Right renal pelvis (tissue), 4 donors: ENCODE results near the gene NKG7. TPM values are rescaled to one million over a fixed set of nuclear protein-coding genes. Genes with fewer than 3 reads are reported as not detected.

Experiments used
- DNase-seq, 4 donors: peaks; one replicate each; pipeline ENCODE4 v3.0.0-alpha.2; 2013; ENCODE audit warnings: low read depth in 4 of 4, low spot score in 3 of 4, missing footprints in 1 of 4
- polyA plus RNA-seq, 4 donors: library from polyadenylated mRNA; unstranded; fragments of 120-200 nt; gene quantifications; one replicate each; pipeline ENCODE4 v1.2.1, GENCODE V29; 2013; ENCODE audit not compliant: insufficient read length in 4 of 4

Gene NKG7
- polyA plus RNA-seq, 4 donors: 1.0 to 1.7 (median 1.5) TPM

DNA sequence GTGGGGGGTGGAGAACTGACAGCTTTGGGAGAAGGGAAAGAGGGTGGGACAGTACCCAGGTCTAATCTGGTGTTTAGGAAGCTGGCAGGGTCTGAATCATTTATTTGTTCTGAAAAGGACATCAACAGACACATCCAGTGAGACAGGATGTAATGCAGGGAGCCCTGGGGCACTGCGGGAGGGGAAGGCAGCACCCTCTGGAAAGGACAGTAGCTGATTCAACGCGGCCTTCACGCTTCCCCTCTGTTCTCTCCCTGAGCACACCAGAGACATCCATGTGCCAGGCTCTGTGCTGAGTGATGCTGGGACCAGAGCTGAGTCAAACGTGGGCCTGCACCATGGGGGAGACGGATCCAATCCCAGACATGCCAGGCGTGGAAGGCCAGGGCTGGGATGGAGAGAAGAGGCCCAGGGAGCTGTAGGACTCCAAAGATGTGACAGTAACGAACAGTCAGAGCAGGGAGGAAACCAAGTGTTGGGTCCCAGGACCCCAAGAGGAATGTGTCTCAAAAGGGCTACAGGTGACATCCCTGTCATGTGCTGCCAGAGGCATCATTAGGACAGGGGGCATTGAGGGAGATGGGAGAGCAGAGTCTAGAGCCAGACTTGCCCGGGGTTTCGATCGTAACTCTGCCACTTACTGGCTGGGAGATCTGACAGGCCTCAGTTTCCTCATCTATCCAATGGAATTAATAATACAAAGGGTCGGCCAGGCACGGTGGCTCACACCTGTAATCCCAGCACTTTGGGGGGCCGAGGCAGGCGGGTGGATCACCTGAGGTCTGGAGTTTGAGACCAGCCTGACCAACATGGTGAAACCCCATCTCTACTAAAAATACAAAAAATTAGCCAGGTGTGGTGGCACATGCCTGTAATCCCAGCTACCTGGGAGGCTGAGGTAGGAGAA is 8.0 kb downstream of the NKG7 start:
- DNase-seq: no peak

DNA sequence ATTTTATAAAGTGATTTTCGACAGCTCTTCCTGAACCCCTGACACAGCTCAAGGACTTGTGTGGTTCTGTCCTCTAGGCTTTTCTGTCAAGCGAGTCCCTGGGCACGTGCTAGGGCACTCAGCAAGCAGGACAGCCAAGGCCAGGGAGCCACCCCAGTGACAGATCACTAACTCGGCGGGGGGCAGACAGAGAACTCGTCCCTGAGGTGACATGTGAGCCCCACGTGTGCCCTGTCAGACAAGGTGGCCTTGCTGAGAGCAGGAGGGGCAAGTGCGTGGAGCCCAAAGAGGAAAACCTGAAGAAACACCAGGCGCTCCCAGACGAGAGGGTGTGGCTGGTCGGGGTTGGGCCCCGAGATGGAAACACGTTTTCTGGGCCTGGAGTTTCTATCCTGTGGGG is 11.2 kb downstream of the NKG7 start:
- no peak for DNase-seq

DNA sequence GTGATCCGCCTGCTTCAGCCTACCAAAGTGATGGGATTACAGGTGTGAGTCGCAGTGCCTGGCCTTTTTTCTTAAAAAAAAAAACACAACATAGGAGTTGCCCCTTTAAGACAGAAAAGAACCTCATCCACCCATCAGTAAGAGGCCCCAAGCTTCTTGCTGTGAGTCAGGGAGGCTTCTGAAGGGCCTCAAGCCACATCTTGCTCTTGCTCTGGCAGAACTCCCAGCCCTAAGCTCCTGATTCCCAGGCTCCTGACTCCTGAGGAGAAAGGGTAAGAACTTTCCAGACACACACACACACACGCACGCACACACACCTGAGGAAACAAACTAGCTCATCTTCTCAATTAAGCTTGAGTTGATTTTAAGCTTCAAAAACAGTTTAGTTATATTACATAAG is 13.2 kb downstream of the NKG7 start:
- no peak for DNase-seq

DNA sequence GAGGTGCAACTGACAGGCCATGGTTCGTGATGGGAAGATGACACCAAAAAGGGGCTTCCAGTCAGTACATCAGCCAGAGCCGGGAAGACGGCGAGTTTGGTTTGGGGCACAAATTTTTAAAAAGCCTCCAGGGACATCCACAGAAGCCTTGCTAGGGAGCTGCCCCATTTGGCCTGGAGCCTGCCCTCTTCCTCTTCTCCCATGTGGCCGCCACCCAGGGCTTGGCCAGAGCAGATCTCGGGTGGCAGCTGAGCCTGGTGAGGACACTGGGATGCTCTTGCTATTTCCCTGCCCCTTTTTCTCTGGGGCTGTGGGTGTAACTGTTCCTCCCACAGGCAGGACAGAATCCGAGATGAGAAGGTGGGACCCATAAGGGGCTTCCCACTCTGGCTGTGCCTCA is 14.5 kb downstream of the NKG7 start:
- DNase-seq: no peak

DNA sequence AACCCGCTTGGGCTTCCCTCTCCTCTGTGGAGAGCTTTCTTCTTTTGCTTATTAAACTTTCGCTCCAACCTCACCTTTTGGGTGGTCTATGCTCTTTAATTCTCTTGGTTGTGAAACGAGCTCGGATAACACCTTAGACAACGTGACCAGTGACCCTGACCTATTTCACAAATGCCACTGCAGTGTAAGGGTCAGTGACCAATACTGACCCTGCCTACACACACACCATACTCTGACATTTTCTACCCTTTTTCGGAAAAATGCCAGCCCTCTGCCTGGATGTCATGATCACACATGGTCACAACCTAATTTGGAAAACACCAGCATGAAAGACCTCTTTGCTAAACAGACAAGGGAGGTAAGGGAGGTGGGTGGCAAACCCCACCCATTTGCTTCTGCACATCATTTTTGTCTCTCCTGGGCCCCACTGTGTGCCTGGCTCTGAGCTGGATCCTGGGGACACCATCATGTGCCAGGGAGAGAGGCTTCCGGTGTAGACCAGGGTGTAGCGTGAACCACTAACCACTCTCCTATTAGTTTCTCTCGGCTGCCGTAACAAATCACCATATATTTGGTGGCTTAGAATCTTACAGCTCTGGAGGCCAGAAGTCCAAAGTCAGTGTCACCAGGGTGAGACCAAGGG is 16.2 kb downstream of the NKG7 start:
- no peak for DNase-seq

DNA sequence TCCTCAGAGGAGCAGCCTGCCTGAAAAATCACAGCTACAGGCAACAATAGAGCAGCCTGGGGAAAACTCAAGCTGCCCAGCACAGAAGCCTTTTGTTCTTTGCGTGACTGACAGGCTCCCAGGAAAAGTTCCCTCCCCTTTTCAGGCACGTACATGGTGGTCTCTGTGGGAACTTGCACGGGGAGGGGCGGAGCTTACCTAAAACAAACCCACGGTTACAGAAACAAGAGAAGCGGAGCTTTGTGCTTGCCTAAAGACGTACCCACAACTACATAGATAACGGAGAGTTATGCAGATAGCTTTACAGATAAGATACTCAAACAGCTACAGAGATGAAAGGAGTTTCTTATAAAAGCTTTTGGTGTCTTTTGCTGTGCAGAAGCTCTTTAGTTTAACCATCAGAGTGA is 17.7 kb downstream of the NKG7 start:
- DNase-seq: peak in 1 of 4 donors; percentile 37

DNA sequence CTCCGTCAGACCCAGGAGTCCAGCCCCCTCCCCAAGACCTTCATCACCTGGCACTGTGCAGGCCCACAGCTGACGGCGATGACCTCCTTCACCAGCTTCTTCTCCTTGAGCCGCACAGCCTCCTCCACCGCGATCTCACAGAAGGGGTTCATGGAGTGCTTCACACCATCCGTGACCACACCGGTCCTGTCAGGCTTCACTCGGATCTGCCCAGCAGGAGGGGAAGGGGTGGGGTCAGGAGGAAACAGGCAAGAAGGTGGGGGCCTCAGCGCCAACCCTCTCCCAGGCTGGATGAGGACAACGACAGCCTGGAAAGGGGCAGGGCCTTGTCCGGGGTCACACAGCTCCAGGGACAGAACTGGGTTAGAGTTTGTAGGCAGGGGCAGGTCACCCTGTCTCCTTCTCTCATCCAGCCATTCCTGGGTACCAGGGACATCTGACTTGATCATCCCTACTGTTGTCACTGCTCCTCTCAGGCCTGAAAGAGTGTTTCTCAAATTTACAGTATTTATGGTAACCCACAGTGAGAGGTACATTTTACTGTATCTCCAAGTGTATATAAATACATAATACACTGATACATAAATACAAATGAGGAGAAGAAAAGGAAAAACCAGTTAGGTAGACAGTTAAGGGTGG is 18.2 kb downstream of the NKG7 start:
- no peak for DNase-seq

DNA sequence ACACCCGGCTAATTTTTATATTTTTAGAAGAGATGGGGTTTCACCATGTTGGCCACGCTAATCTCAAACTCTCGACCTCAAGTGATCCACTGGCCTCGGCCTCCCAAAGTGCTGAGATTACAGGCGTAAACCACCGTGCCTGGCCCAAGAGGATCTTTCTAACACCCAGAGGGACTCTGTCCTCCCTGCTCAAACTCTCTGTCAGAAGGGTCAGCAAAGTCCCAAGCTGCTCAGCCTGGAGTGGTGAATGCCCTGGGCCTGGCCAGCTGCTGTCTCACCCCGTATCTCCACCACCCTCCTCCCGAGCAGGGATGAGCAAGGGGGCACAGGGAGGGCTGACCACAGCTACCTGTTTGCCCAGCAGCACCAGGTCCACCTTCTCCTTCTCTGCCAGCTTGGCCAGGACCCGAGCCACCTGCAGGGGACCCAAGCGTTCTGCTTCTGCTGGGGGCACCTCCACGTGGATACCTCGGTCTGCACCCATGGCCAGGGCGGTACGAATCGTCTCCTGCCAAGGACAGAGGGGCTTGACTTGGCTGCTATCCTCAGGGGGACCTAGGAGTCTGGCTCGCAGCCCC is 19.6 kb downstream of the NKG7 start:
- no peak for DNase-seq

DNA sequence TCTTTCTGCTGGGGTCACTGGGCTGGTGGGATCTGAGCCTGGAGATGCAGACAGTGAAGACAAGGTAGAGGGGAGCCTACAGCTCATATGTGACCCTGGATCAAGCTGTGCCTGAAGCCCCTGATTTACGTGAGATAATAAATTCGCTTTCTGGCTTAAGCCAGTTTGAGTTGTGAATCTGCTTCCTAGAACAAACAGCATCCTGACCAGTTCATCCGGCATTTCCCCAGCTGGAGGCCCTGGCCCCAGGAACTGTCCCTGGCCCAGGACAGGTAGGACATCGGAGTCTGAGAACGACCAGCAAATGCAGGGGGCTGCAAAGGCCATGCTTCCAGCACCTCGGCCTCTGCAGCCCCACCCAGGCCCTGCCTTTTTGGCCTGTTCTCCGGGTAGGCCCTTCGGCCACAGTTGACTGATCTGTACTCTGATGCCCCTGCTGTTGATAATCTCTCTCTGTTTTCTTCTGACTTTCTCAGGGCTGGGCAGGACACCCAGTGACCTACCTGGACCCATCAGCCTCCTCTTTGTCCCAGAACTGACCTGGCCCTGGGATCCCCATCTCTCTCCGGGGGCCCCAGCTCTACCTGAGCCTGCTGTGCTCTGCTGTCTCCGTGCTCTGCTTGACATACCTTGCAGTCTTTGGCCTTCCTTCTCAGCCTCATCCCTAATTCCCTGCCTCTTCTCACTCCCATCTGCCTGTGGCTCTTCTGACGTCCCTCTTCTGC is 21.0 kb downstream of the NKG7 start:
- no peak for DNase-seq

DNA sequence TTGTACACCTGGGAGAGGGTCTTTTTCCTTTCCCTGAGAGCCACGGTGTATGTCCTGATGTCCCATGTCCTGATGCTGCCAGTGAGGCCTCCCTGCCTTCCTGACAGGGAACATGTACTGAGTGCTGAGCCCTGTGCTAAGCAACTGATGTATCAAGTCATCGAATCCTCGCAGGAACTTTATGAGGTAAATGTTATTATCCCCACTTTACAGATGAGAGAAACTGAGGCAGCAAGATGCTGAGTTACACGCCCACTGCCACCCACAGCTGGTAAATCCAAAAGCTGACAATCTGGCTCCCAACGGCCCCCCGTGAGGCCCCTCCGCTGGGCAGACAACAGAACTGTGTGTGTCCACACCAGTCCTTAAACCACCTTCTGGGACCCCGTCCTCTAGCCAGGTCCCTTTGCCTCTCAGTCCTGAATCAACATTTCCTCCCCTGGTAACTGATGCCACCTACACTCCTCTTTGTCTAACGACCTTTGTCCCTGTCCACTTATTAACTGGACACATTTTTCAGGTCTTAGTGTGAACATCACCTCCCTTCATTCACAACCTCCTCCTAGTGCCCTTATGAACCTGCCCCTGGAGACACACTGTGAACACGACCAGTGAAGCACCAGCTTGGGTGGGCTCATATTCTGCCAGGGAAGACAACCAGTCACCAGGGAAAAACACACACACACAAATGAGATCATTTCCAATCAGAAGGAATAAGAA is 25.1 kb downstream of the NKG7 start:
- no peak for DNase-seq

DNA sequence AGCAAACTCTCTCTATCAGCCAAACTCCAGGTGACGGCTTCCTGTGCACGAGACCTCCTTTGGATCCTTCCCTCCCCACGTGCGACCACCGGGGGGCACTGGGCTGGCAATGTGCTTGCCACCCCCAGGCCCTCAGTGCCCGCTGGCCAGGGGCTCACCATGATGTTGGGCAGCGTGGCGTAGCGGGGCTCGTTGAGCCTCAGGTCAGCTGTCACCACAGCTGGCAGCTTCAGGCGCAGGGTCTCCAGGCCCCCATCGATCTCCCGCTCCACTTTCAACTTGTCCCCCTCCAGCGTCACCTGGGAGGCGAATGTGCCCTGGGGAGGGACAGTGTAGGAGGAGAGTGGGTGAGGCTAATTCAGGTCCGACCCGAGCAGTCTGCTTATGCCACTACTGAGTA is 25.7 kb downstream of the NKG7 start:
- no peak for DNase-seq

DNA sequence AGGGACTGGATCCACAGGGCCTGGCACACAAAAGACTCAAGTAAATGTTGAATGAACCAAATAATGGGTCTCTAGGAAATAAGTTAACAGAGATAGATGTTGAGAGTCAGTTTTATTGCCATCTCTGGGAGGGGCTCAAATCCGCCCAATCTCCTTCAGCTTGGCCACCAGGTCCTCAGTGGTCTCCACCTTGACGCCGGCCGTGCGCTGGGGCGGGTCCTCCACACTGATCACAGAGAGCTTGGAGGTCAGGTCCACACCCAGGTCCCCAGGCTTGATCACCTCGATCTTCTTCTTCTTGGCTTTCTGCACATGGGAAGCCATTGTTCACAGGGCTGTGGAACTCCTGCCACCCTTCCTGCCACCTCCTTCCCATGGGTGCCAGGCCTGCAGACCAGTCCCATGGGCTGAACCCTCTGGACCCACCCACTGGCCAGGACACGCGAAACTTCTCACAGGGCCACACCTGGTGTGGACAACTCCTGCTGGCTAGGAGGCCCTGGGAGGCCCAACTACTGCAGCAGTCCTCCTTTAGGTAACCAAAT is 27.3 kb downstream of the NKG7 start:
- no peak for DNase-seq

DNA sequence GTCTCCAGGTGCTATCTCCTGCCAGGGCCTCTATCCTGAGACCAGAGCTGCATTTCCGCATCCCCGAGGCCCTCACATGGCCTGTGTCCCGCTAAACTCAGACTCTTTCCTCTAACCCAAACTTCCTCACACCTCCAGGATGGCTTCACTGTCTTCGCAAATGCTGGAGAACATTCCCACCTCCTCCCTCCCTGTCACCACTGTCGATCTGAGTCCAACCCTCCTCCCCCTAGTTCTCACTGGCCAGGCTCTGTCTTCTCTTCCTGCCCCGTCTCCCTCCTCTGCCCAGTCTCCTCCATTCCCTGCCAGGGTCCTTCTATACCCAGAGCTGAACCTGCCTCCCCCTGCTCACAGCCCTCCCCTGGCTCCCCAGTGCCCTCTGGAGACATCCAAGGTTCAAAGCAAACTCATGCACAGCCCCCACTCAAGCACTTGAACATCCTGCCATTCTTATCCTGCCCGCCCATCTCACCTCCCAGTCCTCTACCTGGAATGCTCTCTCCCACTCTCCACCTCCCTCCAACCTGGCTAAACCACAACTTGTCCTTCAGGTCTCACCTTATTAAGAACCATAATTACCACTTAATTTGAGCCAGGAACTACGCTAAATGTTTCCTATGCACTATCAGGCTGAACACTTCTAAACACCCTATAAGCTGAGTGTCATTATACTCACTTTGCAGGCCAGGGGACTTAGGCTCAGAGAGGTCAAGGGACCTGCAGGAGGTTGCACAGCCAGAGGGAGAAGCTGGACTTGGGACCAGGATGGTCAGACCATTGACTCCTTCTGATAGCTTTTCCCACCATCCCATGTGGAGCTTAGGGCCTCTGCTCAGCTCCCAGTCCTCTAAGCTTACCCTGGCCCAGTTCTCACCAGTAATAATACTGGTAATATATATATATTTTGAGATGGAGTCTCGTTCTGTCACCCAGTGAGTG is 29.6 kb downstream of the NKG7 start:
- DNase-seq: no peak

DNA sequence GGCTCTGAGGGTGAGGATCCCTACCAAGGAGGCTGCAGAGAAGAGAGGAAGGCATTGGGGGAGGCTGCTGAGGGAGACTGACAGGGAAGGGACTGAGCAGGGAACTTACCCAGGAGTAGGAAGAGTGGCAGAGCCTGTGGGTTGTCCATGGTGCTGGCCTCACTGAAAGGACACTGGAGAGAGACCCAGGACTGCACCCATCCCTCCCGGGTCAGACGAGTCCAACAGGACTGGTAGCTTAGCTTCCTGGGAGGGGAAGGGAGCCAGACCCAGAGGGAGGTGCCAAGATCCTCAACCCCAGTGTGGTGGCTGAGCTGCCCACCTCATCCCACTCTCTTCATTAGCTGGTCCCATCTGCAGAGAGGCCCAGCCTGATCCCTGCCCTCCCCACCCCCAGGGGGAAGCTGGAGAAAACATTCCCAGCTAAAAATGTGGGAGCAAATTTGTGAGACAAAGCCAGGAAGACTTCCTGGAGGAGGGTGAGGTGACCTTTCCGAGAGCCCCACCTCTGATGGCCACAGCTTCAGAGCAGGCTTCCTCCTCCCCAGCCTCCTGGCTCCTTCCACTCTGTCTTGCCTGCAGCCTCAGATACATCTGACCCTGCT is 30.4 kb downstream of the NKG7 start, which contains the start of gene VSIG10L:
Gene VSIG10L (minus strand): TSS at position 164 of the 605 bp plus-strand sequence. CDS start 15 bp downstream, at position 149.
- DNase-seq: no peak

DNA sequence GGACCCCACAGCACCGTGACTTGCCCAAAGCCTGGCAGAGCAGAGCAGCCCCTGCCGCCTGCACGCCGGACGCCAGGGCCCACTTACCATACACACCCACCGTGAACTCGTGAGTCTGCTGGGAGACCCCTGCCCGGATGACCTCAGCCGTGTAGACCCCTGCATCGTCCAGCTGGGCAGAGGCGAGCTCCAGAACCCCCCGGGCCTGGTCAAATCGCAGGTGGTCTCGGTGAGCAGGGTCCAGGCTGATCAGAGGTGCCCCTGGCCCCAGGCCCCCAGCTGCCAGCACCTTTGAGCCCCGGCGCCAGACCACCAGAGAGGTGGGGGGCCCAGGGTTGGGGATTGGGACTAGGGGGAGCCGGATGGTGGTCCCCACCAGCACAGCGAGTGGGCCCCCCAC is 31.4 kb downstream of the NKG7 start:
- no peak for DNase-seq

DNA sequence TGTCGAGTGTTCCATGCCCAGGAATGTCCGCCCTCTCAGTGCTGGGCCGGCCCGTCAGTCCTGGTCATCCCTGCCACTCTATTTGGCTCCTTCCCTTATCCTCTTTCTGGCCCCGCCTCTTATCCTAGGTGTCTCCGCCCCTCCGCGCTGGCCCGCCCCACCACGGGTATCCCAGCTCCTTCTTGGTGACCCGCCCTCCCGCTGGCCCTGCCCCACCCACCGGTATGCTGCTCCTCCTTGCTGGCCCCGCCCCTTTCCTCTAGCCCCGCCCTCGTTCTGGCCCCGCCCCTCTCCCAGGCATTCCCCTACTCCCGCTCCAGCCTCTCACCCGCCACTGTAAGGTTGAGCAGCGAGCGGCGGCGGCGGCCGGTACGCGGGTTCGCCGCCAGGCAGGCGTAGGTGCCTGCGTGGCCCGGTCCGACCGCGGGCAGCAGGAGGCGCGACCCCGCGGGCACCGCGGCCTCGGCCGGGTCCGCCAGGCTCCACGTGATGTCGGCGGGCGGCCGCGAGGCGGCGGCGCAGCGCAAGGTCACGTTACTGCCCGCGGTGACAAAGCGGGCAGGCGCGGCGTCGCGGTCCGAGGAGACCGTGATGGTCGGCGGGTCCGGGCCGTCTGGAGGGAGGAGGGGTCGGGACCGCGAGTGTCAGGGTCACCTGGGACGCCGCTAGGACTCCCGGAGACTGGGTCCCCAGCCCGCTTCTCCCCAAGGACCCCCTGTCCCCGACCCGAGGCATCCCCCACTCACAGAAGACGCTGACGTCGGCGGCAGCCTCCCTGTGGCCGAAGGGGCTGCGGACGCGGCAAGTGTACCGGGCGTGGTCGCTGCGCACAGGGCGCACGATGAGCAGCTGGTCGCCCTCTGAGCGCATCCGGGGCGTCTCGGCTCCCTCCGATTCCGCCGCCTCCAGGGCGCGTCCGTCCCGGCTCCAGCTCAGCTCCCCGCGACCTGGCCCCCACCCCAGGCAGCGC is 32.5 kb downstream of the NKG7 start:
- DNase-seq: peak; percentile 74 to 87 (median 82)

DNA sequence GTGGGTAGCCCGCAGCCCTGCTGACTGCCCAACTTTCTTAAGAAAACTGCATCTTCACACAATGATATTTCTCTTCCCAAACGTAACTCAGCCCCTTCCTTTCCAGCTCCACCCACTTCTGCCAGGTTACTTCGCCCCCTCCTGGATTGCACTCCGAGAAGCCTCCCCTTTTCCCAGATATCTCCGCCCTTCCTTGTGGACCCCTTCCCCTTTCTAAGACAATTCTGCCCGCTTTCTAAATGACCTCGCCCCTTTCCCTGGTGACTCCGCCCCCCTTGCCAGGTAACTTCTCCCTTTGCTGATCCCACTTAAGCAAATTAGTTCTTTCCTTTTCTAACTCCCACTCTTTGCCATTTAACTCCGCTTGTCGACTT is 33.2 kb downstream of the NKG7 start:
- no peak for DNase-seq
